WERI-Rb-1 (cell line): ENCODE data around the gene RBM34.

Experiments used
- DNase-seq: peaks from one replicate; pipeline ENCODE4 v3.0.0-alpha.2; 2020
- H3K27ac ChIP-seq: fragments of 250-450 bp; sonication (Bioruptor Pico); 2 replicates; pipeline ENCODE4 v1.5.1; 2020; ENCODE audit warnings: mild to moderate bottlenecking, moderate library complexity
- H3K27me3 ChIP-seq: fragments of 250-450 bp; sonication (Bioruptor Pico); 2 replicates; pipeline ENCODE4 v1.5.1; 2021; ENCODE audit warnings: mild to moderate bottlenecking, low read depth, moderate library complexity; ENCODE audit not compliant: insufficient read depth, severe bottlenecking
- H3K36me3 ChIP-seq: fragments of 250-450 bp; sonication (Bioruptor Pico); 2 replicates; pipeline ENCODE4 v1.5.1; 2020; ENCODE audit warnings: mild to moderate bottlenecking, moderate library complexity
- H3K4me3 ChIP-seq: 2 replicates; pipeline ENCODE4 v1.5.1; 2011; ENCODE audit warnings: low read depth, mild to moderate bottlenecking, control low read depth, low read length
- H3K9me3 ChIP-seq: fragments of 250-450 bp; sonication (Bioruptor Pico); 2 replicates; pipeline ENCODE4 v1.5.1; 2021; ENCODE audit warnings: mild to moderate bottlenecking, moderate library complexity; ENCODE audit not compliant: severe bottlenecking
- CTCF ChIP-seq: IDR thresholded peaks from 2 replicates; pipeline ENCODE4 v1.5.1; 2011; ENCODE audit warnings: low read depth, mild to moderate bottlenecking, control low read depth, inconsistent platforms, low read length

RBM34 gene

GRCh38 chr1:235136111-235136510 lies 24.9 kb downstream of the RBM34 start:
- Histone ChIP-seq H3K4me3 (no peak overlapping the region), H3K27ac (no peak overlapping the region), H3K9me3 (no peaks in the 10 kb centered on the region), H3K27me3 (no peaks in the 10 kb centered on the region), H3K36me3 (peaks cover 88% of the 10 kb centered on the region)
- TF ChIP-seq CTCF, result no peak
- no peak for DNase-seq

- Histone ChIP-seq H3K27ac (no peak overlapping the region), H3K9me3 (no peaks in the 10 kb centered on the region), H3K36me3 (peaks cover 83% of the 10 kb centered on the region), H3K4me3 (no peak overlapping the region), H3K27me3 (no peaks in the 10 kb centered on the region)
- DNase-seq, result no peak
- TF ChIP-seq CTCF, result no peak
Measured at GRCh38 chr1:235134171-235134570, 26.9 kb downstream of the RBM34 start.

- no peaks in the 10 kb centered on the region for H3K9me3 ChIP-seq
- no peaks in the 10 kb centered on the region for H3K27me3 ChIP-seq
- H3K27ac ChIP-seq, result no peak overlapping the region
- H3K36me3 ChIP-seq, result peaks cover 77% of the 10 kb centered on the region
- TF ChIP-seq CTCF, result no peak
- DNase-seq, result no peak
- no peak overlapping the region for H3K4me3 ChIP-seq
Measured at GRCh38 chr1:235133086-235133485, 28.0 kb downstream of the RBM34 start.

- no peaks in the 10 kb centered on the region for H3K9me3 ChIP-seq
- no peaks in the 10 kb centered on the region for H3K27me3 ChIP-seq
- H3K4me3 ChIP-seq, result no peak overlapping the region
- no peak for DNase-seq
- H3K36me3 ChIP-seq, result peaks cover 77% of the 10 kb centered on the region
- TF ChIP-seq CTCF, result no peak
- no peak overlapping the region for H3K27ac ChIP-seq
Measured at GRCh38 chr1:235131961-235132360, 29.1 kb downstream of the RBM34 start.

GRCh38 chr1:235130766-235131270 lies 30.2 kb downstream of the RBM34 start:
- H3K27ac ChIP-seq, result no peak overlapping the region
- H3K36me3 ChIP-seq, result peaks cover 77% of the 10 kb centered on the region
- H3K4me3 ChIP-seq, result no peak overlapping the region
- no peaks in the 10 kb centered on the region for H3K9me3 ChIP-seq
- H3K27me3 ChIP-seq, result no peaks in the 10 kb centered on the region
- DNase-seq, result no peak
- TF ChIP-seq CTCF, result no peak
